Measurements from ENCODE around the gene COL6A5.
"Not testable (repeated sequence)": the region's sequence is repeated elsewhere in the genome, so short reads cannot be mapped to it uniquely, and the experiment has no call there.

The COL6A5 gene

GRCh38 chr3:130448155-130448554, 102.7 kb downstream of the COL6A5 start:
- DNase-seq, result not testable (repeated sequence)

- DNase-seq, result no peak
Observed at GRCh38 chr3:130456540-130456939, 111.1 kb downstream of the COL6A5 start.

GRCh38 chr3:130457671-130458070, 112.2 kb downstream of the COL6A5 start:
- DNase-seq, result no peak

- DNase-seq, result no peak
Observed at GRCh38 chr3:130459944-130460343, 114.5 kb downstream of the COL6A5 start.

- no peak for DNase-seq
Observed at GRCh38 chr3:130462089-130462488, 116.6 kb downstream of the COL6A5 start.

GRCh38 chr3:130463221-130463620, 117.7 kb downstream of the COL6A5 start:
- no peak for DNase-seq

GRCh38 chr3:130465521-130465920, 120.0 kb downstream of the COL6A5 start:
- no peak for DNase-seq

- no peak for DNase-seq
Observed at GRCh38 chr3:130468311-130468710, 122.8 kb downstream of the COL6A5 start.

- DNase-seq, result no peak
Observed at GRCh38 chr3:130470126-130470525, 124.7 kb downstream of the COL6A5 start.

- no peak for DNase-seq
Observed at GRCh38 chr3:130473416-130473815, 127.9 kb downstream of the COL6A5 start.

- no peak for DNase-seq
Observed at GRCh38 chr3:130480736-130481135, 135.3 kb downstream of the COL6A5 start.

GRCh38 chr3:130488288-130488687, 142.8 kb downstream of the COL6A5 start:
- DNase-seq, result no peak

GRCh38 chr3:130488769-130489450, 143.4 kb downstream of the COL6A5 start:
- no peak for DNase-seq

GRCh38 chr3:130490241-130490640, 144.8 kb downstream of the COL6A5 start:
- DNase-seq, result no peak

GRCh38 chr3:130491431-130491830, 146.0 kb downstream of the COL6A5 start:
- no peak for DNase-seq

- no peak for DNase-seq
Observed at GRCh38 chr3:130504701-130505100, 159.2 kb downstream of the COL6A5 start.

- DNase-seq, result no peak
Observed at GRCh38 chr3:130506031-130506430, 160.6 kb downstream of the COL6A5 start.

- no peak for DNase-seq
Observed at GRCh38 chr3:130507746-130508145, 162.3 kb downstream of the COL6A5 start.

- DNase-seq, result no peak
Observed at GRCh38 chr3:130509008-130509407, 163.5 kb downstream of the COL6A5 start.

GRCh38 chr3:130514681-130515080, 169.2 kb downstream of the COL6A5 start:
- no peak for DNase-seq

- DNase-seq, result no peak
Observed at GRCh38 chr3:130515755-130516154, 170.3 kb downstream of the COL6A5 start.

GRCh38 chr3:130516645-130517512, 171.4 kb downstream of the COL6A5 start, which contains the start of gene COL6A6:
TSS of gene COL6A6 (plus strand) at chr3:130517177. CDS start at chr3:130560365, 43,188 bp downstream.
- DNase-seq, result no peak

- no peak for DNase-seq
Observed at GRCh38 chr3:130517602-130518001, 172.1 kb downstream of the COL6A5 start.

- no peak for DNase-seq
Observed at GRCh38 chr3:130519754-130520153, 174.3 kb downstream of the COL6A5 start.
